Ishikawa (cell line): ENCODE measurements around the gene SEL1L3.

Experiments
- CEBPB ChIP-seq: IDR thresholded peaks from 2 replicates; pipeline ENCODE4 v1.6.1; 2012
- CREB1 ChIP-seq: IDR thresholded peaks from 2 replicates; pipeline ENCODE4 v1.6.1; 2012; ENCODE audit warnings: low read depth
- EGR1 ChIP-seq: IDR thresholded peaks from 2 replicates; pipeline ENCODE4 v1.6.1; 2012
- EP300 ChIP-seq: IDR thresholded peaks from 2 replicates; pipeline ENCODE4 v1.6.1; 2012; ENCODE audit warnings: borderline replicate concordance
- FOXM1 ChIP-seq: IDR thresholded peaks from 2 replicates; pipeline ENCODE4 v1.6.1; 2012; ENCODE audit warnings: low read depth, borderline replicate concordance
- NFIC ChIP-seq: IDR thresholded peaks from 2 replicates; pipeline ENCODE4 v1.6.1; 2012
- RAD21 ChIP-seq: IDR thresholded peaks from 2 replicates; pipeline ENCODE4 v1.6.1; 2012; ENCODE audit warnings: low read depth
- REST ChIP-seq: IDR thresholded peaks from 2 replicates; pipeline ENCODE4 v1.6.1; 2012; ENCODE audit warnings: low read depth, mild to moderate bottlenecking
- TAF1 ChIP-seq: IDR thresholded peaks from 2 replicates; pipeline ENCODE4 v1.6.1; 2012; ENCODE audit warnings: low read depth, mild to moderate bottlenecking
- TCF12 ChIP-seq: IDR thresholded peaks from 2 replicates; pipeline ENCODE4 v1.6.1; 2012; ENCODE audit warnings: low read depth
- TEAD4 ChIP-seq: IDR thresholded peaks from 2 replicates; pipeline ENCODE4 v1.6.1; 2012
- USF1 ChIP-seq: IDR thresholded peaks from 2 replicates; pipeline ENCODE4 v1.6.1; 2012
- YY1 ChIP-seq: IDR thresholded peaks from 2 replicates; pipeline ENCODE4 v1.6.1; 2012; ENCODE audit warnings: low read depth
- ZBTB7A ChIP-seq: IDR thresholded peaks from 2 replicates; pipeline ENCODE4 v1.6.1; 2012; ENCODE audit warnings: low read depth
- TF ChIP-seq, protein P1 (sequence below): IDR thresholded peaks from 2 replicates; pipeline ENCODE4 v1.6.1; 2012

The SEL1L3 gene

GRCh38 chr4:25722964-25723363 lies 139.8 kb downstream of the SEL1L3 start:
- TF ChIP-seq NFIC: no peak
- TF ChIP-seq TAF1: no peak
- TF ChIP-seq TEAD4: no peak
- TF ChIP-seq ZBTB7A: no peak
- TF ChIP-seq EGR1: no peak
- TF ChIP-seq USF1: no peak
- TF ChIP-seq RAD21: no peak
- TF ChIP-seq CREB1: no peak
- TF ChIP-seq YY1: no peak
- no peak for TF ChIP-seq TCF12
- TF ChIP-seq EP300: no peak
- no peak for TF ChIP-seq FOXM1
- no peak for TF ChIP-seq REST
- TF ChIP-seq CEBPB: no peak
- TF ChIP-seq, protein P1, sequence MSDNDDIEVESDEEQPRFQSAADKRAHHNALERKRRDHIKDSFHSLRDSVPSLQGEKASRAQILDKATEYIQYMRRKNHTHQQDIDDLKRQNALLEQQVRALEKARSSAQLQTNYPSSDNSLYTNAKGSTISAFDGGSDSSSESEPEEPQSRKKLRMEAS: no peak

DNA sequence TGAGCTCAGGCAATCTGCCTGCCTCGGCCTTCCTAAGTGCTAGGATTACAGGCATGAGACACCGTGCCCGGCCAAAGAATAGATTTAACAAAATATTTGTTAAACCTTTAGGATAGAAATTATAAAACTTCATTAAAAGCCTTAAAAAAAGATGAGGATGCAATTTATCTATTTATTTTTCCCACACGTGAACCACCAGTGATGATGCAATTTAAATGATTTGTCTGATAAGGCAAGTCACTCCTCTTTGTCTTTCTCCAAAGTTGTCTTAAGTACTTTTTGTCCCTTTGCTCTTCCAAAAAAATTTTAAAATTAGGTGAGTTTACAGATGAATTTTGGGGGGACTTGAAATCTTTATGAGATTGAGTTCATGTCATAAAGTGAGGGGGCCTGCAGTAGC lies 149.0 kb downstream of the SEL1L3 start:
- TF ChIP-seq NFIC (no peak), TCF12 (no peak), TAF1 (no peak), RAD21 (no peak), REST (no peak), FOXM1 (no peak), ZBTB7A (no peak), EP300 (no peak), YY1 (no peak), TEAD4 (no peak), EGR1 (no peak), USF1 (no peak), CEBPB (no peak), CREB1 (no peak)
- TF ChIP-seq, protein P1: no peak

GRCh38 chr4:25712611-25713010 lies 150.2 kb downstream of the SEL1L3 start:
- TF ChIP-seq EP300 (no peak), RAD21 (no peak), REST (no peak), EGR1 (no peak), TAF1 (no peak), CREB1 (no peak)

GRCh38 chr4:25710637-25711036 lies 152.2 kb downstream of the SEL1L3 start:
- TF ChIP-seq RAD21: no peak

DNA sequence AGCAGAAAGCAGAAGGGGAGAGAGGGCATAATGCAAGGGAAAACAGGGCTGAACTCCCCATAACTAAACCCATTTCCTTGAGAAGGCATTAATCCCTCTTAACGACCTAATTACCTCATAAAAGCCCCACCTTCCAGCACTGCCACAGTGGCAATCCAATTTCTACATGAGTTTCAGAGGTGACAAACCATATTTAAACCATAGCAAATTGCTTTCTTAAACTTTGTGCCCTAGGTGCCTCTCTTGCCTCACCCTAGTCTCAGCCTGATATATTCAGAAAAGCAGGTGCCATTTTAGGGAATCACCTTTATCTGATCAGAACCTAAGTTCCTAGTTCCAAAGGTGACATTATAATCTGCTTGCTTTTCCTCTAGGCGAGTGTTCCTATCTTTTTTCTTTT lies 158.3 kb downstream of the SEL1L3 start:
- TF ChIP-seq CREB1 (no peak), TAF1 (no peak), CEBPB (no peak), FOXM1 (no peak), RAD21 (no peak), YY1 (no peak), REST (no peak), TCF12 (no peak), ZBTB7A (no peak)
- TF ChIP-seq, protein P1: no peak
